ENCODE data around the gene WBP2NL. TPM values are rescaled to one million over a fixed set of nuclear protein-coding genes. Genes with fewer than 3 reads are reported as not detected.

Gene WBP2NL
- total RNA-seq, 1 donor from 2014 or later: not detected

GRCh38 chr22:42007922-42008321, 9.3 kb downstream of the WBP2NL start:
- H4K20me1 ChIP-seq (ENCODE audit: low read depth): no peaks in the 10 kb centered on the region
- Mint-ChIP-seq H3K27me3 (ENCODE audit: insufficient read depth, low read depth) (peaks cover 2% of the 10 kb centered on the region), H3K4me3 (no peak overlapping the region), H3K9me3 (peaks cover 21% of the 10 kb centered on the region), H3K36me3 (peaks cover 2% of the 10 kb centered on the region), H3K4me1 (no peaks in the 10 kb centered on the region), H3K27ac (no peak overlapping the region)
- H3K9me3 ChIP-seq (ENCODE audit: low read depth): peaks cover 4% of the 10 kb centered on the region
- DNase-seq (ENCODE audit: low spot score): no peak
- no peaks in the 10 kb centered on the region for H3K79me2 ChIP-seq (ENCODE audit: low read depth)
- no peak overlapping the region for H3K4me3 ChIP-seq
- H2AFZ ChIP-seq (replicated peaks): no peak overlapping the region
- H3K4me2 ChIP-seq: no peak overlapping the region
- H3K36me3 ChIP-seq: no peaks in the 10 kb centered on the region
- H3F3A ChIP-seq (ENCODE audit: low read depth): no peaks in the 10 kb centered on the region
- no peak for TF ChIP-seq EZH2 (IDR thresholded peaks at IDR 0.05)
- no peak for TF ChIP-seq CTCF (IDR thresholded peaks at IDR 0.05)
- no peak for TF ChIP-seq EZH2phosphoT487 (IDR thresholded peaks at IDR 0.05)
- no peak overlapping the region for H3K9ac ChIP-seq
- H3K27ac ChIP-seq: no peak overlapping the region
- no peaks in the 10 kb centered on the region for H3K27me3 ChIP-seq
- no peaks in the 10 kb centered on the region for H3K4me1 ChIP-seq

- H3K36me3 Mint-ChIP-seq: peaks cover 2% of the 10 kb centered on the region
- H3K27ac Mint-ChIP-seq: no peak overlapping the region
- TF ChIP-seq EZH2 (IDR thresholded peaks at IDR 0.05) (no peak), EZH2phosphoT487 (IDR thresholded peaks at IDR 0.05) (no peak), CTCF (IDR thresholded peaks at IDR 0.05) (no peak)
- Histone ChIP-seq H3K36me3 (no peaks in the 10 kb centered on the region), H3K9ac (no peak overlapping the region), H3K27ac (no peak overlapping the region), H3K4me1 (no peaks in the 10 kb centered on the region), H3K9me3 (ENCODE audit: low read depth) (peaks cover 4% of the 10 kb centered on the region), H3F3A (ENCODE audit: low read depth) (no peaks in the 10 kb centered on the region), H4K20me1 (ENCODE audit: low read depth) (no peaks in the 10 kb centered on the region), H3K27me3 (no peaks in the 10 kb centered on the region), H2AFZ (replicated peaks) (no peak overlapping the region), H3K4me3 (no peak overlapping the region), H3K4me2 (no peak overlapping the region), H3K79me2 (ENCODE audit: low read depth) (no peaks in the 10 kb centered on the region)
- DNase-seq (ENCODE audit: low spot score): no peak
- peaks cover 5% of the 10 kb centered on the region for H3K27me3 Mint-ChIP-seq (ENCODE audit: insufficient read depth, low read depth)
- H3K4me1 Mint-ChIP-seq: no peaks in the 10 kb centered on the region
- peaks cover 21% of the 10 kb centered on the region for H3K9me3 Mint-ChIP-seq
- H3K4me3 Mint-ChIP-seq: no peak overlapping the region
Measured at GRCh38 chr22:42010778-42011177, 12.2 kb downstream of the WBP2NL start.

GRCh38 chr22:42013385-42013784, 14.8 kb downstream of the WBP2NL start:
- no peaks in the 10 kb centered on the region for H3K4me1 Mint-ChIP-seq
- H3K4me3 ChIP-seq: no peak overlapping the region
- H3K36me3 Mint-ChIP-seq: peaks cover 2% of the 10 kb centered on the region
- peaks cover 6% of the 10 kb centered on the region for H3K27me3 Mint-ChIP-seq (ENCODE audit: insufficient read depth, low read depth)
- H3K9me3 ChIP-seq (ENCODE audit: low read depth): peaks cover 4% of the 10 kb centered on the region
- peaks cover 21% of the 10 kb centered on the region for H3K9me3 Mint-ChIP-seq
- H3K4me1 ChIP-seq: no peaks in the 10 kb centered on the region
- H2AFZ ChIP-seq (replicated peaks): no peak overlapping the region
- H3K9ac ChIP-seq: no peak overlapping the region
- H3K4me2 ChIP-seq: no peak overlapping the region
- peaks cover 19% of the 10 kb centered on the region for H3K27me3 ChIP-seq
- H4K20me1 ChIP-seq (ENCODE audit: low read depth): no peaks in the 10 kb centered on the region
- TF ChIP-seq CTCF (IDR thresholded peaks at IDR 0.05) (no peak), EZH2 (IDR thresholded peaks at IDR 0.05) (no peak), EZH2phosphoT487 (IDR thresholded peaks at IDR 0.05) (no peak)
- H3F3A ChIP-seq (ENCODE audit: low read depth): no peaks in the 10 kb centered on the region
- no peaks in the 10 kb centered on the region for H3K36me3 ChIP-seq
- H3K27ac Mint-ChIP-seq: no peak overlapping the region
- H3K27ac ChIP-seq: no peak overlapping the region
- DNase-seq (ENCODE audit: low spot score): no peak
- no peaks in the 10 kb centered on the region for H3K79me2 ChIP-seq (ENCODE audit: low read depth)
- no peak overlapping the region for H3K4me3 Mint-ChIP-seq

Data from neural progenitor cell (in vitro differentiated cells).